Fibroblast of lung (primary cell): ENCODE measurements around the gene RSRP1.
"Not testable (repeated sequence)": the region's sequence is repeated elsewhere in the genome, so short reads cannot be mapped to it uniquely, and the experiment has no call there.

Experiments used
- EZH2 ChIP-seq: IDR thresholded peaks from 2 replicates; pipeline ENCODE4 v1.5.1; 2012; ENCODE audit warnings: low read length, control low read depth, mild to moderate bottlenecking; ENCODE audit errors: missing control alignments
- TF ChIP-seq, protein P1 (sequence below), 2 donors: IDR thresholded peaks in 1 of 2; conservative IDR thresholded peaks in 1 of 2; 1 replicate in 1 of 2; 2 replicates in 1 of 2; pipeline ENCODE4 v1.5.1; 2011 to 2012; ENCODE audit warnings: low read length in 2 of 2, control low read depth in 1 of 2, inconsistent platforms in 1 of 2, low read depth in 1 of 2, mild to moderate bottlenecking in 1 of 2

GRCh38 chr1:25296501-25296900 lies 49.2 kb upstream of the RSRP1 start:
- TF ChIP-seq, protein P1, sequence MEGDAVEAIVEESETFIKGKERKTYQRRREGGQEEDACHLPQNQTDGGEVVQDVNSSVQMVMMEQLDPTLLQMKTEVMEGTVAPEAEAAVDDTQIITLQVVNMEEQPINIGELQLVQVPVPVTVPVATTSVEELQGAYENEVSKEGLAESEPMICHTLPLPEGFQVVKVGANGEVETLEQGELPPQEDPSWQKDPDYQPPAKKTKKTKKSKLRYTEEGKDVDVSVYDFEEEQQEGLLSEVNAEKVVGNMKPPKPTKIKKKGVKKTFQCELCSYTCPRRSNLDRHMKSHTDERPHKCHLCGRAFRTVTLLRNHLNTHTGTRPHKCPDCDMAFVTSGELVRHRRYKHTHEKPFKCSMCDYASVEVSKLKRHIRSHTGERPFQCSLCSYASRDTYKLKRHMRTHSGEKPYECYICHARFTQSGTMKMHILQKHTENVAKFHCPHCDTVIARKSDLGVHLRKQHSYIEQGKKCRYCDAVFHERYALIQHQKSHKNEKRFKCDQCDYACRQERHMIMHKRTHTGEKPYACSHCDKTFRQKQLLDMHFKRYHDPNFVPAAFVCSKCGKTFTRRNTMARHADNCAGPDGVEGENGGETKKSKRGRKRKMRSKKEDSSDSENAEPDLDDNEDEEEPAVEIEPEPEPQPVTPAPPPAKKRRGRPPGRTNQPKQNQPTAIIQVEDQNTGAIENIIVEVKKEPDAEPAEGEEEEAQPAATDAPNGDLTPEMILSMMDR (conservative IDR thresholded peaks at IDR 0.05 in 1 of 2, IDR thresholded peaks at IDR 0.05 in 1 of 2; ENCODE audit: low read depth in 1 of 2, low read length in 2 of 2), result not testable (repeated sequence)
- TF ChIP-seq EZH2, result not testable (repeated sequence)
